Progenitor cell of endocrine pancreas (in vitro differentiated cells): ENCODE data around the gene CNDP1. TPM values are rescaled to one million over a fixed set of nuclear protein-coding genes. Genes with fewer than 3 reads are reported as not detected.
"Not testable (repeated sequence)": the region's sequence is repeated elsewhere in the genome, so short reads cannot be mapped to it uniquely, and the experiment has no call there.

Experiments used
- DNase-seq: peaks from one replicate; pipeline ENCODE4 v3.0.0; 2021; ENCODE audit warnings: low spot score; ENCODE audit not compliant: unreplicated experiment
- H3K27ac Mint-ChIP-seq: 2 replicates; pipeline ENCODE4 v1.8.0; 2021; ENCODE audit warnings: mild to moderate bottlenecking, moderate library complexity, mixed read lengths
- H3K27me3 Mint-ChIP-seq: 2 replicates; pipeline ENCODE4 v1.8.0; 2021; ENCODE audit warnings: mixed read lengths
- H3K36me3 Mint-ChIP-seq: 2 replicates; pipeline ENCODE4 v1.8.0; 2022; ENCODE audit warnings: mixed read lengths; ENCODE audit not compliant: insufficient read depth
- H3K4me1 Mint-ChIP-seq: 2 replicates; pipeline ENCODE4 v1.8.0; 2021; ENCODE audit warnings: low read depth, mixed read lengths
- H3K4me3 Mint-ChIP-seq: 2 replicates; pipeline ENCODE4 v1.8.0; 2021; ENCODE audit warnings: low read depth, mild to moderate bottlenecking, moderate library complexity, mixed read lengths
- H3K9me3 Mint-ChIP-seq: 2 replicates; pipeline ENCODE4 v1.8.0; 2021; ENCODE audit warnings: low read depth, mixed read lengths
- CTCF ChIP-seq: fragments of 200-600 bp; sonication (generic); IDR thresholded peaks from one replicate; pipeline ENCODE4 v1.5.0; 2021; ENCODE audit warnings: antibody characterized with exemption, mild to moderate bottlenecking; ENCODE audit not compliant: unreplicated experiment
- total RNA-seq: library from RNA; stranded (reverse); gene quantifications from 2 replicates; pipeline ENCODE4 v1.2.1, GENCODE V29; 2021

CNDP1 gene
- total RNA-seq, 1 donor from 2014 or later = 0.38 TPM

GRCh38 chr18:74497324-74497676, 37.0 kb upstream of the CNDP1 start:
- H3K27me3 Mint-ChIP-seq = no peaks in the 10 kb centered on the region
- no peaks in the 10 kb centered on the region for H3K9me3 Mint-ChIP-seq
- H3K4me3 Mint-ChIP-seq = peak overlapping the region; percentile 86
- TF ChIP-seq CTCF = no peak
- peaks cover 24% of the 10 kb centered on the region for H3K4me1 Mint-ChIP-seq
- H3K27ac Mint-ChIP-seq = peak overlapping the region; percentile 97
- no peak for DNase-seq
- peaks cover 14% of the 10 kb centered on the region for H3K36me3 Mint-ChIP-seq

- Mint-ChIP-seq H3K36me3 (peaks cover 15% of the 10 kb centered on the region), H3K27me3 (no peaks in the 10 kb centered on the region), H3K4me3 (peak overlapping the region; percentile 86), H3K4me1 (peaks cover 24% of the 10 kb centered on the region), H3K9me3 (no peaks in the 10 kb centered on the region), H3K27ac (no peak overlapping the region)
- no peak for DNase-seq
- no peak for TF ChIP-seq CTCF
Observed at GRCh38 chr18:74497778-74498177, 36.5 kb upstream of the CNDP1 start.

GRCh38 chr18:74498712-74499627, 35.3 kb upstream of the CNDP1 start:
- H3K9me3 Mint-ChIP-seq = no peaks in the 10 kb centered on the region
- H3K36me3 Mint-ChIP-seq = peaks cover 22% of the 10 kb centered on the region
- peak overlapping the region; percentile 53 for H3K27ac Mint-ChIP-seq
- H3K4me3 Mint-ChIP-seq = no peak overlapping the region
- peaks cover 24% of the 10 kb centered on the region for H3K4me1 Mint-ChIP-seq
- DNase-seq = no peak
- no peak for TF ChIP-seq CTCF
- no peaks in the 10 kb centered on the region for H3K27me3 Mint-ChIP-seq

GRCh38 chr18:74499633-74500032, 34.7 kb upstream of the CNDP1 start:
- no peak overlapping the region for H3K4me3 Mint-ChIP-seq
- no peaks in the 10 kb centered on the region for H3K9me3 Mint-ChIP-seq
- peak overlapping the region; percentile 56 for H3K27ac Mint-ChIP-seq
- H3K36me3 Mint-ChIP-seq = peaks cover 22% of the 10 kb centered on the region
- DNase-seq = no peak
- peaks cover 24% of the 10 kb centered on the region for H3K4me1 Mint-ChIP-seq
- no peaks in the 10 kb centered on the region for H3K27me3 Mint-ChIP-seq
- TF ChIP-seq CTCF = no peak

GRCh38 chr18:74500372-74500771, 33.9 kb upstream of the CNDP1 start:
- Mint-ChIP-seq H3K36me3 (peaks cover 22% of the 10 kb centered on the region), H3K27ac (peak overlapping the region; percentile 60), H3K27me3 (no peaks in the 10 kb centered on the region), H3K4me3 (no peak overlapping the region), H3K9me3 (no peaks in the 10 kb centered on the region), H3K4me1 (peaks cover 24% of the 10 kb centered on the region)
- TF ChIP-seq CTCF = no peak
- DNase-seq = no peak

- Mint-ChIP-seq H3K27ac (peak overlapping the region; percentile 60), H3K4me1 (peaks cover 26% of the 10 kb centered on the region), H3K36me3 (peaks cover 25% of the 10 kb centered on the region)
- not testable (repeated sequence) for DNase-seq, H3K4me3 Mint-ChIP-seq, H3K9me3 Mint-ChIP-seq, H3K27me3 Mint-ChIP-seq
Observed at GRCh38 chr18:74500774-74501173, 33.5 kb upstream of the CNDP1 start.
